Activated CD8-positive, alpha-beta memory T cell treated with anti-CD3 and anti-CD28 coated beads, Interleukin-2, amount 50 U/mL, for 1 hour (primary cell): ENCODE data around the gene BMP8B.
"Not testable (repeated sequence)": the region's sequence is repeated elsewhere in the genome, so short reads cannot be mapped to it uniquely, and the experiment has no call there.

ENCODE experiments used
- DNase-seq: peaks from one replicate; pipeline ENCODE4 v3.0.0-alpha.2; 2020; ENCODE audit errors: extremely low read depth

BMP8B gene

GRCh38 chr1:39778463-39779099 is 10.1 kb downstream of the BMP8B start:
- DNase-seq = not testable (repeated sequence)

- not testable (repeated sequence) for DNase-seq
Measured at GRCh38 chr1:39777896-39778295, 10.8 kb downstream of the BMP8B start.

GRCh38 chr1:39777306-39777705 is 11.4 kb downstream of the BMP8B start:
- no peak for DNase-seq

- no peak for DNase-seq
Measured at GRCh38 chr1:39776886-39777285, 11.8 kb downstream of the BMP8B start.

- DNase-seq = no peak
Measured at GRCh38 chr1:39776400-39776713, 12.3 kb downstream of the BMP8B start.

GRCh38 chr1:39775676-39776399 is 12.8 kb downstream of the BMP8B start:
- not testable (repeated sequence) for DNase-seq

GRCh38 chr1:39775141-39775540 is 13.5 kb downstream of the BMP8B start:
- DNase-seq = not testable (repeated sequence)

- DNase-seq = not testable (repeated sequence)
Measured at GRCh38 chr1:39773369-39773979, 15.2 kb downstream of the BMP8B start.

GRCh38 chr1:39771022-39771532 is 17.6 kb downstream of the BMP8B start, which contains the start of gene OXCT2:
TSS of gene OXCT2 (minus strand) at chr1:39771348. CDS start at chr1:39771255, 93 bp downstream.
- not testable (repeated sequence) for DNase-seq

GRCh38 chr1:39770100-39771021 is 18.3 kb downstream of the BMP8B start:
- not testable (repeated sequence) for DNase-seq

- DNase-seq = not testable (repeated sequence)
Measured at GRCh38 chr1:39769502-39769901, 19.2 kb downstream of the BMP8B start.

GRCh38 chr1:39766466-39766865 is 22.2 kb downstream of the BMP8B start:
- not testable (repeated sequence) for DNase-seq

GRCh38 chr1:39764512-39764911 is 24.2 kb downstream of the BMP8B start:
- DNase-seq = not testable (repeated sequence)

- not testable (repeated sequence) for DNase-seq
Measured at GRCh38 chr1:39763619-39764374, 24.9 kb downstream of the BMP8B start.

GRCh38 chr1:39762550-39763540 is 25.8 kb downstream of the BMP8B start:
- no peak for DNase-seq

- DNase-seq = no peak
Measured at GRCh38 chr1:39761557-39762260, 27.0 kb downstream of the BMP8B start.

GRCh38 chr1:39761016-39761415 is 27.6 kb downstream of the BMP8B start:
- DNase-seq = no peak

- DNase-seq = no peak
Measured at GRCh38 chr1:39760074-39761008, 28.3 kb downstream of the BMP8B start.
